ENCODE results near the gene PCDH15. TPM values are rescaled to one million over a fixed set of nuclear protein-coding genes. Genes with fewer than 3 reads are reported as not detected.

PCDH15 gene
- total RNA-seq, 2 donors from 2014 or later: 0.58 to 0.95 TPM

- Mint-ChIP-seq H3K27me3 (ENCODE audit: insufficient read depth) (no peaks in the 10 kb centered on the region), H3K4me1 (peaks cover 9% of the 10 kb centered on the region), H3K4me3 (no peak overlapping the region), H3K27ac (no peak overlapping the region), H3K9me3 (no peaks in the 10 kb centered on the region), H3K36me3 (ENCODE audit: low read depth) (no peaks in the 10 kb centered on the region)
- Histone ChIP-seq H3K27ac (ENCODE audit: low read depth, low read length) (no peak overlapping the region), H3K27me3 (ENCODE audit: control insufficient read depth, insufficient read depth, low read length, poor library complexity, severe bottlenecking) (no peaks in the 10 kb centered on the region), H3K4me1 (ENCODE audit: control insufficient read depth, insufficient read depth, low read length) (no peaks in the 10 kb centered on the region), H3K4me3 (ENCODE audit: low read length) (no peak overlapping the region), H3K9ac (ENCODE audit: extremely low read depth, low read length, poor library complexity, severe bottlenecking) (no peak overlapping the region), H3K36me3 (ENCODE audit: control insufficient read depth, insufficient read depth, low read length) (no peaks in the 10 kb centered on the region), H3K9me3 (ENCODE audit: control insufficient read depth, low read length) (no peaks in the 10 kb centered on the region)
- WGBS, 2 experiments (ENCODE audit: insufficient coverage in 1 of 2, insufficient read length in 1 of 2): 91% methylated on average over 2 of the region's 2 CpGs; no CpG with 5 or more reads in 1 of the 2 experiments
- TF ChIP-seq CTCF (conservative IDR thresholded peaks at IDR 0.05): no peak
- DNase-seq: no peak
These were observed 215.5 kb downstream of the PCDH15 start for GRCh38 chr10:54585572-54585971.

- Mint-ChIP-seq H3K27ac (no peak overlapping the region), H3K36me3 (ENCODE audit: low read depth) (no peaks in the 10 kb centered on the region), H3K4me3 (no peak overlapping the region), H3K4me1 (no peaks in the 10 kb centered on the region), H3K9me3 (no peaks in the 10 kb centered on the region), H3K27me3 (ENCODE audit: insufficient read depth) (no peaks in the 10 kb centered on the region)
- 92% methylated on average over 2 of the region's 2 CpGs; no CpG with 5 or more reads in 1 of the 2 experiments for whole genome bisulfite sequencing, 2 experiments (ENCODE audit: insufficient coverage in 1 of 2, insufficient read length in 1 of 2)
- TF ChIP-seq CTCF (conservative IDR thresholded peaks at IDR 0.05): no peak
- H3K27ac ChIP-seq (ENCODE audit: low read depth, low read length): no peak overlapping the region
- H3K9ac ChIP-seq (ENCODE audit: extremely low read depth, low read length, poor library complexity, severe bottlenecking): no peak overlapping the region
- H3K4me1 ChIP-seq (ENCODE audit: control insufficient read depth, insufficient read depth, low read length): no peaks in the 10 kb centered on the region
- H3K9me3 ChIP-seq (ENCODE audit: control insufficient read depth, low read length): no peaks in the 10 kb centered on the region
- no peaks in the 10 kb centered on the region for H3K36me3 ChIP-seq (ENCODE audit: control insufficient read depth, insufficient read depth, low read length)
- H3K27me3 ChIP-seq (ENCODE audit: control insufficient read depth, insufficient read depth, low read length, poor library complexity, severe bottlenecking): no peaks in the 10 kb centered on the region
- no peak for DNase-seq
- H3K4me3 ChIP-seq (ENCODE audit: low read length): no peak overlapping the region
These were observed 223.3 kb downstream of the PCDH15 start for GRCh38 chr10:54577682-54578081.

- Mint-ChIP-seq H3K27me3 (ENCODE audit: insufficient read depth) (no peaks in the 10 kb centered on the region), H3K4me3 (no peak overlapping the region), H3K4me1 (no peaks in the 10 kb centered on the region), H3K27ac (no peak overlapping the region), H3K9me3 (no peaks in the 10 kb centered on the region), H3K36me3 (ENCODE audit: low read depth) (no peaks in the 10 kb centered on the region)
- Histone ChIP-seq H3K9me3 (ENCODE audit: control insufficient read depth, low read length) (no peaks in the 10 kb centered on the region), H3K9ac (ENCODE audit: extremely low read depth, low read length, poor library complexity, severe bottlenecking) (no peak overlapping the region), H3K27ac (ENCODE audit: low read depth, low read length) (no peak overlapping the region), H3K36me3 (ENCODE audit: control insufficient read depth, insufficient read depth, low read length) (no peaks in the 10 kb centered on the region), H3K4me3 (ENCODE audit: low read length) (no peak overlapping the region), H3K27me3 (ENCODE audit: control insufficient read depth, insufficient read depth, low read length, poor library complexity, severe bottlenecking) (no peaks in the 10 kb centered on the region), H3K4me1 (ENCODE audit: control insufficient read depth, insufficient read depth, low read length) (no peaks in the 10 kb centered on the region)
- DNase-seq: no peak
- TF ChIP-seq CTCF (conservative IDR thresholded peaks at IDR 0.05): no peak
- 75 to 76% methylated on average over 4 to 5 of the region's 5 CpGs for WGBS, 2 experiments (ENCODE audit: insufficient coverage in 1 of 2, insufficient read length in 1 of 2)
These were observed 224.5 kb downstream of the PCDH15 start for GRCh38 chr10:54576541-54576940.

All from endodermal cell (in vitro differentiated cells).